ENCODE measurements around the gene AUP1.
A peak's percentile ranks its signal among the peaks of the same experiment; 100 is the strongest.

AUP1 gene

GRCh38 chr2:74558284-74559230 is 29.1 kb upstream of the AUP1 start:
- no peak for DNase-seq (ENCODE audit: low read depth in 1 of 2, low spot score in 1 of 2)

- DNase-seq (ENCODE audit: low read depth in 1 of 2, low spot score in 1 of 2) = no peak
These were observed 27.4 kb upstream of the AUP1 start for GRCh38 chr2:74556831-74557370.

GRCh38 chr2:74556159-74556558 is 26.7 kb upstream of the AUP1 start:
- no peak for DNase-seq (ENCODE audit: low read depth in 1 of 2, low spot score in 1 of 2)

GRCh38 chr2:74555610-74556103 is 26.2 kb upstream of the AUP1 start:
- DNase-seq (ENCODE audit: low read depth in 1 of 2, low spot score in 1 of 2) = no peak

- peak; percentile 22 to 26 for DNase-seq (ENCODE audit: low read depth in 1 of 2, low spot score in 1 of 2)
These were observed 25.5 kb upstream of the AUP1 start for GRCh38 chr2:74554820-74555531.

- DNase-seq (ENCODE audit: low read depth in 1 of 2, low spot score in 1 of 2) = peak; percentile 67 to 69
These were observed 24.6 kb upstream of the AUP1 start, which contains the start of the genes DOK1 and LOXL3 for GRCh38 chr2:74553892-74554819. Gene DOK1, plus strand, starts transcription at chr2:74554720. Its CDS starts 35 bp downstream, at chr2:74554755. Gene LOXL3, minus strand, starts transcription at chr2:74553942. Its CDS starts 1,308 bp downstream, at chr2:74552634.

GRCh38 chr2:74552914-74553811 is 23.7 kb upstream of the AUP1 start:
- DNase-seq (ENCODE audit: low read depth in 1 of 2, low spot score in 1 of 2) = no peak

GRCh38 chr2:74551942-74552913 is 22.7 kb upstream of the AUP1 start:
- no peak for DNase-seq (ENCODE audit: low read depth in 1 of 2, low spot score in 1 of 2)

GRCh38 chr2:74551530-74551929 is 22.0 kb upstream of the AUP1 start:
- no peak for DNase-seq (ENCODE audit: low read depth in 1 of 2, low spot score in 1 of 2)

- no peak for DNase-seq (ENCODE audit: low read depth in 1 of 2, low spot score in 1 of 2)
These were observed 20.7 kb upstream of the AUP1 start for GRCh38 chr2:74550231-74550630.

- DNase-seq (ENCODE audit: low read depth in 1 of 2, low spot score in 1 of 2) = no peak
These were observed 19.7 kb upstream of the AUP1 start for GRCh38 chr2:74548900-74549826.

GRCh38 chr2:74548285-74548899 is 18.9 kb upstream of the AUP1 start:
- DNase-seq (ENCODE audit: low read depth in 1 of 2, low spot score in 1 of 2) = no peak

GRCh38 chr2:74546004-74546403 is 16.5 kb upstream of the AUP1 start:
- DNase-seq (ENCODE audit: low read depth in 1 of 2, low spot score in 1 of 2) = no peak

- DNase-seq (ENCODE audit: low read depth in 1 of 2, low spot score in 1 of 2) = no peak
These were observed 15.1 kb upstream of the AUP1 start for GRCh38 chr2:74544634-74545033.

GRCh38 chr2:74542978-74543377 is 13.5 kb upstream of the AUP1 start:
- no peak for DNase-seq (ENCODE audit: low read depth in 1 of 2, low spot score in 1 of 2)

GRCh38 chr2:74540291-74540690 is 10.8 kb upstream of the AUP1 start:
- no peak for DNase-seq (ENCODE audit: low read depth in 1 of 2, low spot score in 1 of 2)

- no peak for DNase-seq (ENCODE audit: low read depth in 1 of 2, low spot score in 1 of 2)
These were observed 9.4 kb upstream of the AUP1 start for GRCh38 chr2:74538881-74539339.
